Thyroid gland (tissue), 4 donors: ENCODE measurements around the gene PCA3. TPM values are rescaled to one million over a fixed set of nuclear protein-coding genes. Genes with fewer than 3 reads are reported as not detected.

Source experiments
- DNase-seq, 2 donors: peaks; one replicate each; pipeline ENCODE4 v3.0.0-alpha.2; 2019
- H3K27ac ChIP-seq, 3 donors: fragments of 200-600 bp; sonication (generic); 1 replicate in 2 of 3; 2 replicates in 1 of 3; pipeline ENCODE4 v1.5.1; 2016 to 2019; ENCODE audit warnings: mild to moderate bottlenecking in 1 of 3, moderate library complexity in 1 of 3
- H3K27me3 ChIP-seq: fragments of 200-600 bp; sonication (generic); one replicate; pipeline ENCODE4 v1.5.1; 2019
- H3K36me3 ChIP-seq, 2 donors: fragments of 200-600 bp; sonication (generic); one replicate each; pipeline ENCODE4 v1.5.1; 2016 to 2019
- H3K4me1 ChIP-seq, 2 donors: fragments of 200-600 bp; sonication (generic); one replicate each; pipeline ENCODE4 v1.5.1; 2017 to 2019
- H3K4me3 ChIP-seq, 3 donors: fragments of 200-600 bp; sonication (generic); replicated peaks in 1 of 3; 1 replicate in 2 of 3; 2 replicates in 1 of 3; pipeline ENCODE4 v1.5.1; 2016; ENCODE audit warnings: mild to moderate bottlenecking in 1 of 3
- H3K9me3 ChIP-seq: fragments of 200-600 bp; sonication (generic); one replicate; pipeline ENCODE4 v1.5.1; 2017
- CTCF ChIP-seq, 6 experiments: fragments of 200-600 bp in 3 of 6; fragments of 450-650 bp in 3 of 6; sonication (generic) in 3 of 6; IDR thresholded peaks; one replicate each; pipeline ENCODE4 v1.5.1; 2016 to 2019; ENCODE audit warnings: antibody characterized with exemption in 6 of 6, mild to moderate bottlenecking in 2 of 6, inconsistent platforms in 1 of 6, moderate library complexity in 1 of 6
- POLR2A ChIP-seq, 2 donors: fragments of 450-650 bp; IDR thresholded peaks; one replicate each; pipeline ENCODE4 v1.6.1; 2017; ENCODE audit warnings: antibody characterized with exemption in 2 of 2, mild to moderate bottlenecking in 2 of 2, moderate library complexity in 1 of 2
- WGBS, 2 donors: methylation state at CpG; one replicate each; pipeline ENCODE4 v1.1.5; 2017; 5-methylcytosine and 5-hydroxymethylcytosine counted together
- intact Hi-C: fragments of 100-400 bp; cut with DNase I; formaldehyde crosslinking; loops from one replicate; pipeline ENCODE4 v1.15.1; 2023
- total RNA-seq, 4 donors: library from RNA; depleted of rRNA; stranded (reverse); fragments of >200 nt; gene quantifications; one replicate each; pipeline ENCODE4 v1.2.3, GENCODE V29; 2016

PCA3 gene
- total RNA-seq, result not detected

DNA sequence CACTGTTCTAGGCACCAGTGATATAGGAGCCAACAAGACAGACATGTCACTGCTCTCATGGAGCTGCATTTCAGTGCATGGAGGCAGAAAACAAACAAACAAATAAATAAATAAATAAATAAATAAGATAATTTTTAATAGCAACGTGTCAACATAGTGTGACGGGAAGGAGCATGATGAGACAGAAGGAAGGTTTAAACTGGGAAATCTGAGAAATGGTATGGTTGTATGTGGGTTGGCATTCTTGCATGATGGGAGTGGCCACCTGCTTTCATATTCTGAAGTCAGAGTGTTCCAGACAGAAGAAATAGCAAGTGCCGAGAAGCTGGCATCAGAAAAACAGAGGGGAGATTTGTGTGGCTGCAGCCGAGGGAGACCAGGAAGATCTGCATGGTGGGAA, at the start of gene PCA3:
TSS of gene PCA3 (plus strand) at position 301 of the 400 bp plus-strand sequence.
- Histone ChIP-seq H3K36me3 (no peaks in the 10 kb centered on the region), H3K27ac (no peak within 1 kb of the TSS), H3K4me1 (no peaks in the 10 kb centered on the region), H3K4me3 (no peak within 1 kb of the TSS), H3K9me3 (no peaks in the 10 kb centered on the region), H3K27me3 (no peaks in the 10 kb centered on the region)
- no peak for DNase-seq
- WGBS, 2 donors, result 96 to 97% methylated on average over 4 of the region's 4 CpGs
- TF ChIP-seq CTCF (IDR thresholded peaks at IDR 0.05) (no peak), POLR2A (IDR thresholded peaks at IDR 0.05) (no peak)
- intact Hi-C loops, result no loop called here

DNA sequence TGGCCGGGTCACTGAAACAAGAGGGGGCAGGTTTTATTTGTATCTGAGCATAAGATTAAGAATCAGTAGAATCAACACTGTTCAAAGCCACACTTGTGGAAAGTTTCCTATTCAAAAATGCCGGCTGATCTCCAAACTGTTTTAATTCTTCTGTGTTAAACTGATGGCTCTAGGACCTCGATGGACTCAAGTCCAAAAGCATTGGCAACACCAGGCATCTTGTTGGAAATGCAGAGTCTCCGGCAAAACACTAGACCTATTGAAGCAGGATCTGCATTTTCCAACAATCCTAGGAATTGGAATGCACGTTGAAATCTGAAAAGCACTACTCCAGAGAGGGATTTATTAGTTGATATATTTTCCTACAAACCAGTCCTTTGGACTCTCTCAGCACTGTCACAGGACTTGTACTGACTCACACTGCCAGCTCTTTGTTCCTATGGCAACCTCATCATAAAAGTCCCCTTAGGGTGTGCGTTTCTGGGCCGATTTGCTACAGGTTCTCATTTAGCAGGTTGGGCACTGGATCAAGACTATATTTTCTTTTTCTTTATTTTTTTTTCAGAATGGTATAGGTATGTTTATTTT, 48.1 kb upstream of the PCA3 start:
- no peak for DNase-seq
- intact Hi-C loops, result no loop called here
- H3K27ac ChIP-seq, result no peak overlapping the region
- H3K27me3 ChIP-seq, result no peaks in the 10 kb centered on the region
- TF ChIP-seq POLR2A (IDR thresholded peaks at IDR 0.05) (no peak), CTCF (IDR thresholded peaks at IDR 0.05) (no peak)
- no peaks in the 10 kb centered on the region for H3K4me1 ChIP-seq
- H3K36me3 ChIP-seq, result no peaks in the 10 kb centered on the region
- no peak overlapping the region for H3K4me3 ChIP-seq
- 76 to 83% methylated on average over 7 of the region's 7 CpGs for WGBS, 2 donors
- no peaks in the 10 kb centered on the region for H3K9me3 ChIP-seq

- 55 to 73% methylated on average over 5 of the region's 5 CpGs for WGBS, 2 donors
- TF ChIP-seq CTCF (IDR thresholded peaks at IDR 0.05) (no peak), POLR2A (IDR thresholded peaks at IDR 0.05) (no peak)
- DNase-seq, result no peak
- no peaks in the 10 kb centered on the region for H3K36me3 ChIP-seq
- no peak overlapping the region for H3K27ac ChIP-seq
- no peaks in the 10 kb centered on the region for H3K27me3 ChIP-seq
- H3K4me3 ChIP-seq, result no peak overlapping the region
- intact Hi-C loops, result no loop called here
- H3K4me1 ChIP-seq, result no peaks in the 10 kb centered on the region
- no peaks in the 10 kb centered on the region for H3K9me3 ChIP-seq
These were observed 47.1 kb upstream of the PCA3 start for GRCh38 chr9:76717176-76717575.

- intact Hi-C loops, result no loop called here
- Histone ChIP-seq H3K36me3 (no peaks in the 10 kb centered on the region), H3K4me3 (no peak overlapping the region), H3K4me1 (no peaks in the 10 kb centered on the region), H3K27ac (no peak overlapping the region), H3K27me3 (no peaks in the 10 kb centered on the region), H3K9me3 (no peaks in the 10 kb centered on the region)
- no peak for DNase-seq
- 56 to 58% methylated on average over 5 of the region's 5 CpGs for WGBS, 2 donors
- TF ChIP-seq POLR2A (IDR thresholded peaks at IDR 0.05), result no peak
- no peak for TF ChIP-seq CTCF (IDR thresholded peaks at IDR 0.05)
These were observed 46.6 kb upstream of the PCA3 start for GRCh38 chr9:76717613-76718012.

GRCh38 chr9:76718166-76718565, 46.1 kb upstream of the PCA3 start:
- intact Hi-C loops, result no loop called here
- H3K9me3 ChIP-seq, result no peaks in the 10 kb centered on the region
- H3K4me3 ChIP-seq, result no peak overlapping the region
- no peaks in the 10 kb centered on the region for H3K36me3 ChIP-seq
- H3K27ac ChIP-seq, result no peak overlapping the region
- 65 to 69% methylated on average over 4 of the region's 4 CpGs for WGBS, 2 donors
- TF ChIP-seq POLR2A (IDR thresholded peaks at IDR 0.05) (no peak), CTCF (IDR thresholded peaks at IDR 0.05) (no peak)
- no peaks in the 10 kb centered on the region for H3K27me3 ChIP-seq
- H3K4me1 ChIP-seq, result no peaks in the 10 kb centered on the region
- DNase-seq, result no peak
